Bronchial epithelial cell (primary cell): ENCODE measurements around the gene PHAF1. TPM values are rescaled to one million over a fixed set of nuclear protein-coding genes. Genes with fewer than 3 reads are reported as not detected.

Source experiments
- DNase-seq: peaks from one replicate; pipeline ENCODE4 v3.0.0-alpha.2; 2010; ENCODE audit warnings: low read depth
- FAIRE-seq: peaks from 2 replicates; lab custom pipeline; 2011; peaks lifted over from hg19 to GRCh38; lab: Jason Lieb, UNC
- H3K27me3 ChIP-seq: 2 replicates; pipeline ENCODE4 v1.5.1; 2011; ENCODE audit warnings: low read length; ENCODE audit not compliant: control insufficient read depth, insufficient read depth
- H3K36me3 ChIP-seq: 2 replicates; pipeline ENCODE4 v1.5.1; 2011; ENCODE audit warnings: low read length; ENCODE audit not compliant: control insufficient read depth, insufficient read depth
- H3K4me3 ChIP-seq: 2 replicates; pipeline ENCODE4 v1.5.1; 2011; ENCODE audit warnings: mild to moderate bottlenecking, low read depth, low read length, control low read depth
- CTCF ChIP-seq: IDR thresholded peaks from 2 replicates; pipeline ENCODE4 v1.5.1; 2011; ENCODE audit warnings: mild to moderate bottlenecking, moderate library complexity, low read length, control low read depth, inconsistent platforms; ENCODE audit not compliant: insufficient read depth, severe bottlenecking
- total RNA-seq: library from RNA; depleted of rRNA; stranded (reverse); fragments of >200 nt; gene quantifications from 2 replicates; pipeline ENCODE4 v1.2.1, GENCODE V29; 2014

The PHAF1 gene
- total RNA-seq, 1 donor from 2014 or later = 7.6 TPM

- peaks cover 3% of the 10 kb centered on the region for H3K36me3 ChIP-seq
- H3K27me3 ChIP-seq = no peaks in the 10 kb centered on the region
- DNase-seq (no peak), FAIRE-seq (no peak)
- H3K4me3 ChIP-seq = no peak overlapping the region
- no peak for TF ChIP-seq CTCF
These were observed 21.9 kb upstream of the PHAF1 start for GRCh38 chr16:67087803-67088202.

- DNase-seq = no peak
- TF ChIP-seq CTCF = no peak
These were observed 21.2 kb upstream of the PHAF1 start for GRCh38 chr16:67088551-67088950.

GRCh38 chr16:67089101-67089500 is 20.6 kb upstream of the PHAF1 start:
- no peak for TF ChIP-seq CTCF
- Histone ChIP-seq H3K36me3 (peaks cover 1% of the 10 kb centered on the region), H3K4me3 (no peak overlapping the region), H3K27me3 (no peaks in the 10 kb centered on the region)
- DNase-seq (no peak), FAIRE-seq (no peak)

More at GRCh38 chr16:67088551-67088950, 21.2 kb upstream of the PHAF1 start:
- Histone ChIP-seq H3K27me3 (no peaks in the 10 kb centered on the region), H3K4me3 (no peak overlapping the region), H3K36me3 (peaks cover 1% of the 10 kb centered on the region)
- FAIRE-seq = no peak

GRCh38 chr16:67091906-67092566 is 17.7 kb upstream of the PHAF1 start:
- H3K4me3 ChIP-seq = no peak overlapping the region
- FAIRE-seq = no peak
- no peaks in the 10 kb centered on the region for H3K27me3 ChIP-seq
- H3K36me3 ChIP-seq = peaks cover 3% of the 10 kb centered on the region
- no peak for DNase-seq
- TF ChIP-seq CTCF = no peak

GRCh38 chr16:67093098-67093726 is 16.5 kb upstream of the PHAF1 start:
- Histone ChIP-seq H3K36me3 (peaks cover 3% of the 10 kb centered on the region), H3K27me3 (no peaks in the 10 kb centered on the region), H3K4me3 (no peak overlapping the region)
- TF ChIP-seq CTCF = no peak
- DNase-seq (no peak), FAIRE-seq (no peak)
